Memory B cell (primary cell): Measurements from ENCODE around the gene OR8J3.
"Not testable (repeated sequence)": the region's sequence is repeated elsewhere in the genome, so short reads cannot be mapped to it uniquely, and the experiment has no call there.

ENCODE experiments used
- ATAC-seq: fragments of 150-1000 bp; cut with Tn5 transposase; 2 replicates; pipeline ENCODE4 v1.10.0; 2021; ENCODE audit warnings: low read depth, mild to moderate bottlenecking, moderate library complexity
- DNase-seq, 2 donors: peaks; one replicate each; pipeline ENCODE4 v3.0.0; 2022; ENCODE audit warnings: low spot score in 2 of 2
- H3K27ac Mint-ChIP-seq: one replicate; pipeline ENCODE4 v1.8.0; 2022; ENCODE audit warnings: mild to moderate bottlenecking, moderate library complexity, mixed read lengths
- H3K27me3 Mint-ChIP-seq: one replicate; pipeline ENCODE4 v1.8.0; 2022; ENCODE audit warnings: mixed read lengths
- H3K36me3 Mint-ChIP-seq: one replicate; pipeline ENCODE4 v1.8.0; 2022; ENCODE audit warnings: mild to moderate bottlenecking, mixed read lengths
- H3K4me1 Mint-ChIP-seq: one replicate; pipeline ENCODE4 v1.8.0; 2022; ENCODE audit warnings: mixed read lengths
- H3K4me3 Mint-ChIP-seq: one replicate; pipeline ENCODE4 v1.8.0; 2022; ENCODE audit warnings: mild to moderate bottlenecking, moderate library complexity, mixed read lengths
- H3K9me3 Mint-ChIP-seq: one replicate; pipeline ENCODE4 v1.8.0; 2022; ENCODE audit warnings: mixed read lengths

OR8J3 gene, protein sequence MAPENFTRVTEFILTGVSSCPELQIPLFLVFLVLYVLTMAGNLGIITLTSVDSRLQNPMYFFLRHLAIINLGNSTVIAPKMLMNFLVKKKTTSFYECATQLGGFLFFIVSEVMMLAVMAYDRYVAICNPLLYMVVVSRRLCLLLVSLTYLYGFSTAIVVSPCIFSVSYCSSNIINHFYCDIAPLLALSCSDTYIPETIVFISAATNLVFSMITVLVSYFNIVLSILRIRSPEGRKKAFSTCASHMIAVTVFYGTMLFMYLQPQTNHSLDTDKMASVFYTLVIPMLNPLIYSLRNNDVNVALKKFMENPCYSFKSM

DNA sequence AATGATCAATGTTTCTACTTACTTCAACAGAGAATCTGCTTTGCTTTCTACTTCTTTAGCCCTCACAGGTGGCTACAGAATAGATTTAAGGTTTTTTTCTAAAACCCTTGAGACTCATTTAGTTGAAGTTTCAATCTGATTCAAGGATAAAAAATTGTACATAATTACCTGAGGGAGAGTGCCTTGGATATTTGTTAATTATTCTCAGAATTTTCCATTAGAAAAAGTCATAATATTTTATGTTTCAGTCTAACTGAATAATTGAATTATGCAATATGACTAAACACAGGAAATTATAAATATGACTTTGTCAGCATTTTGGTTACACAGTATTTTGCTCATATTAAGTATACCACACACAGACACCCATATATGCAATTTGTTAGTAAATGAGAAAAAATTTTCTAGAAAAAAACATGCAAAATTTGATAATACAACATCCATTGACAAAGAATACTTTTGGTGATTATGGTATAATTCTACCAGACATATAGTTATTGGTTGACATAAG lies at the start of gene OR8J3:
TSS of gene OR8J3 (minus strand) at position 51 of the 511 bp plus-strand sequence. CDS start 2,483 bp downstream, outside the sequence.
- Mint-ChIP-seq H3K4me1 (no peaks in the 10 kb centered on the region), H3K9me3 (peaks cover 7% of the 10 kb centered on the region), H3K4me3 (no peak within 1 kb of the TSS), H3K27me3 (no peaks in the 10 kb centered on the region), H3K36me3 (no peaks in the 10 kb centered on the region), H3K27ac (no peak within 1 kb of the TSS)
- DNase-seq: no peak
- ATAC-seq: no peak

DNA sequence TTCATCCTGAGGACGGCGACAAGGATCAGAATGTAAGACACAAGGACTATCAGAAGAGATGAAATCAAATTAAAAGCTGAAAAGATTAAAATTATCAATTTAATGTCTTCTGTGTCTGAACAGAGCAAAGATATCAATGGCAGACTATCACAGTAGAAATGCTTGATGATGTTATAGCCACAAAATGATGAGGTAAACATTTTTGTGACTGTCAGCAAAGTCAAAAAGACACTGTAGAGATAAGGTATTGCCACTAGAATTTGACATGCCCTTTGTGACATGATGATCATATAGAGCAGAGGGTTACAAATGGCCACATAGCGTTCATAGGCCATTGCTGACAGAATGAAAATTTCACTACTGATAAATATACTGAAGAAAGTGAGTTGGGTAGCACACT lies 48.6 kb upstream of the OR8J3 start:
- H3K36me3 Mint-ChIP-seq: no peaks in the 10 kb centered on the region
- no peaks in the 10 kb centered on the region for H3K4me1 Mint-ChIP-seq
- H3K4me3 Mint-ChIP-seq: no peak overlapping the region
- no peaks in the 10 kb centered on the region for H3K27me3 Mint-ChIP-seq
- ATAC-seq: no peak
- no peak for DNase-seq
- peaks cover 5% of the 10 kb centered on the region for H3K9me3 Mint-ChIP-seq
- no peak overlapping the region for H3K27ac Mint-ChIP-seq

DNA sequence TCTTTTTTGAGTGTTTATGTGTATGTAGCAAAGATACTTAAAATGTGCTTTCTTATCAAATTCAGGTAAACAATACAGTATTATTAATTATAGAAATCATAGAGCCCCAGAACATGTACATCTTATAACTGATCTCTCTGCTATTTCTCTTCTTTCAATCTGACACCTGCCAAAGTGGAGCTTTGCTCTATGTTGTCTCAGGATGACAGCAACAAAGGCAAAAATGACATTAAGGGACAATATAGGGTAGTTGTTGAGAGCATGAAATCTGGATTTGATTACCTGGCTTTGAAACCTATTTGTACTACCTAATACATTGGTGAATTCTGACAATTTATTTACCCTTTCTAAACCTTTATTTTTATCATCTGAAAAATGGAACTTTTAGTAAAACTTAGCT lies 43.5 kb upstream of the OR8J3 start:
- H3K4me1 Mint-ChIP-seq: no peaks in the 10 kb centered on the region
- H3K4me3 Mint-ChIP-seq: no peak overlapping the region
- no peaks in the 10 kb centered on the region for H3K36me3 Mint-ChIP-seq
- ATAC-seq (no peak), DNase-seq (no peak)
- H3K27ac Mint-ChIP-seq: no peak overlapping the region
- peaks cover 14% of the 10 kb centered on the region for H3K9me3 Mint-ChIP-seq
- no peaks in the 10 kb centered on the region for H3K27me3 Mint-ChIP-seq

DNA sequence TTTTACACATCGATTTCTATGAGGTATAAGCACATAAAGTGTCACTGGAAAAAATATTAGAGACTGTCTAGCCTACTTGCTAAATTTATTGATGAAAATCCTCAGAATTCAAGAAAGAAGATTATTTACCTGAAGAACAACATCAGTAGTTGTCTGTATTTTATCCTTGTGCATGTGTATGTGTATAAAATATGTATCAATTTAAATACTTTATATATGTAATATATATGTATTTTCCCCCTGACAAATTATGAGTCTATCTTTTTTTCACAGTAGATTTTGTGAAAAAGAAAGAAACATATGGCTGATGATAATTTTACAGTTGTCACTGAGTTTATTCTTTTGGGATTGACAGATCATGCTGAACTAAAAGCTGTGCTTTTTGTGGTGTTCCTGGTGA lies 36.3 kb upstream of the OR8J3 start, which contains the start of gene OR5J2:
TSS of gene OR5J2 (plus strand) at position 301 of the 400 bp plus-strand sequence. CDS start at position 301, 0 bp downstream.
- no peak within 1 kb of the TSS for H3K4me3 Mint-ChIP-seq
- ATAC-seq (no peak), DNase-seq (no peak)
- no peaks in the 10 kb centered on the region for H3K36me3 Mint-ChIP-seq
- no peaks in the 10 kb centered on the region for H3K27me3 Mint-ChIP-seq
- no peak within 1 kb of the TSS for H3K27ac Mint-ChIP-seq
- H3K4me1 Mint-ChIP-seq: no peaks in the 10 kb centered on the region
- H3K9me3 Mint-ChIP-seq: peaks cover 8% of the 10 kb centered on the region

DNA sequence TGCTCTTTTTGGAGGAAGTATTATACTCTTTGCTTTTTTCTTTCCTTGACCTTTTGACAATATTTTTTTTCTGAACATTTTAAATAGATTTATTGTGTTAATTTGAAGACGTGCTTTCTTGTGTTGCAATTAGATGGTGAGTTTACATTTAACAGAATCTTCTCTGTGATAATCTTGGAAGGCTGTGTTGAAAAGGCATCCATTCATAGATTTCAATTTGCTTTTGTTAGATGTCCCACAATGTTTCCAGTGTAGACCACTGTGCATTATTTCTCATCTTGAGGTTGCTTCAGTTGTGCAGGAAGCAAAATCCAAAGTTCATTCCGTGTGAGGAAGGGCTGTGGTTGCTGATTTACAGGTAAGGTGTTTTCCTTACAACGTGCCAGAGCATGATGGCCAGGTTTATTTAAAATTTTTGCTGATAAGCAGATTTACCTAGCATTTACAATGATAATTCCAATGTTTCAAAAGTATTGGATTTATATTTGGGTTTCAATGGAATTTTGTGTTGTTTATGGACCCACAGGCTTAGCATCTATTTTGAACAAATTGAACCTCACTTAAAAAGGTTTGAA lies 32.3 kb upstream of the OR8J3 start:
- Mint-ChIP-seq H3K27ac (no peak overlapping the region), H3K9me3 (peaks cover 6% of the 10 kb centered on the region), H3K36me3 (no peaks in the 10 kb centered on the region), H3K27me3 (no peaks in the 10 kb centered on the region), H3K4me3 (no peak overlapping the region), H3K4me1 (no peaks in the 10 kb centered on the region)
- no peak for ATAC-seq
- no peak for DNase-seq

DNA sequence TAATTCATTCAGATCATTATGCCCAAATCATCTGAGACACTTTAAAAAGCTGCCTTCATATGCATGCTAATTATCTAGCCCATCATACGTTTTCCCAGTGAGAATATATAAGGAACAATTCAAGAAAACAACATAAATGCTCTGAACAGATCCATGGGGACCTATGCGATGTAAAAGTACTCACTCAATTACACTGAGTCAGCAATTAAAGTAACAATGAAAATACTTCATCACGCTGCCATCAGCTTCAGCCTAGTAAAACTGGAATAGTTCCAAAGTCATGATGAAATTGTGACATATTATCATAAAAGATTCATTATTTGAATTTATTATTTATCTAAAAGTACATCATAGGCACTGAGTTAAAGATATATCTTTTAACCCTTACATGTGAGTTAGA lies 23.8 kb upstream of the OR8J3 start:
- ATAC-seq (no peak), DNase-seq (no peak)
- Mint-ChIP-seq H3K9me3 (peaks cover 4% of the 10 kb centered on the region), H3K27ac (no peak overlapping the region), H3K27me3 (no peaks in the 10 kb centered on the region), H3K36me3 (no peaks in the 10 kb centered on the region), H3K4me1 (no peaks in the 10 kb centered on the region), H3K4me3 (no peak overlapping the region)

DNA sequence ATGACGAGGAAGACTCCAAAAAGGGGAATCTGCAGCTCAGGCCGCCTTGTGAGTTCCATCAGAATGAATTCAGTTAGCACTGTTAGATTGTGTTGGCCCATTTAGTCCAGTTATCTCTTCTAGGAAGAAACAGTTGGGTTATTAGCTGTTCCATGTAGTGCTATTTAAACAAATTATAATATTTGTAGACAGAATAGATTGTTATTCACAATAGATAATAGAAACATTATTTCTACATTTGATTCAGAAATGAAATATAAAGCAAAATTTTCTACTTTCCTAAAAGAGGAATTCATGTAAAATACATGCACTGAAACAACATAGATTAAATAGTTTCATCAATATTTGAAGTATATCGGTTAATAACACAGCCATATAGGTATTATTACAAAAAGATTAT lies 20.2 kb upstream of the OR8J3 start, which contains the start of gene OR8K5:
TSS of gene OR8K5 (minus strand) at position 101 of the 400 bp plus-strand sequence. CDS start at position 101, 0 bp downstream.
- no peak within 1 kb of the TSS for H3K27ac Mint-ChIP-seq
- H3K27me3 Mint-ChIP-seq: no peaks in the 10 kb centered on the region
- no peaks in the 10 kb centered on the region for H3K36me3 Mint-ChIP-seq
- ATAC-seq (no peak), DNase-seq (no peak)
- H3K4me3 Mint-ChIP-seq: no peak within 1 kb of the TSS
- H3K4me1 Mint-ChIP-seq: no peaks in the 10 kb centered on the region
- peaks cover 10% of the 10 kb centered on the region for H3K9me3 Mint-ChIP-seq

DNA sequence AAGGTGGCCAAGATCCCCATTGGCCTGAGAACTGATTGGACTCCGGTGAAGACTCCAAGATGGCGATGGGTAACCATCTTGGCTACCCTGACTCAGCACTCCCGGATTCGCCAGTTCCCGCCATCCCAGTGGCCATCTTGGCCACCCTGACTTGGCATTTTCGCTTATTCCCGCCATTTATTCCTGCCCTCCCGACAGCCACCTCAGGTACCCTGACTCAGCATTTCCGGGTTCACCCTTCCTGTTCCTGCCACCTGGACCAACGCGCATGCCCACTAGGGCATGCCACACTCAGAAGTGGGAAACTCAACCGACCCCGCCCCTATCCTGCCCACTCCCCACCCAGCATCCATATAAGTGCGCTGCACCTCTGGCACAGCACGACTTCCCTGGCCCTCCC lies 12.3 kb upstream of the OR8J3 start:
- Mint-ChIP-seq H3K27ac (no peak overlapping the region), H3K4me3 (no peak overlapping the region), H3K4me1 (no peaks in the 10 kb centered on the region), H3K27me3 (no peaks in the 10 kb centered on the region), H3K9me3 (peaks cover 11% of the 10 kb centered on the region), H3K36me3 (no peaks in the 10 kb centered on the region)
- no peak for DNase-seq
- ATAC-seq: no peak

DNA sequence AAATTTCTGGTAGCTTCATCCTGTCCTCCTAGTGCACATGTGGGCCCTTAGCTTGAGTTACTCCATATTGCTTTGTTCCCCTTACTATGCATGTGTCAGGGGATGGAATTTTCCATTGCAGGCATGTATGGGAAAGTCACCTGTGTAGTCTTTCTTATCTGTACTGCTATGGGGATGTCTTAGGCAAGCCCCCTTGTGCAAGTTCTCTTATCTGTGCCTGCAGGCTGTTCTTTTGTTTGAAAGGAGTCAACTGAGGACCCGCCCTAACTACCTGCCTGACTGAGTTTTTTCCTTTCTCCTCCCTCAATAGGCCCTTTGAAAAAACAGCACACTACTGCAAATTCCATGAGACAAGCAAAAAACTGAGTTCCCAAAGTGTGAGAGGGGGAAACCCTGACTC lies 11.4 kb upstream of the OR8J3 start:
- H3K9me3 Mint-ChIP-seq: peaks cover 6% of the 10 kb centered on the region

DNA sequence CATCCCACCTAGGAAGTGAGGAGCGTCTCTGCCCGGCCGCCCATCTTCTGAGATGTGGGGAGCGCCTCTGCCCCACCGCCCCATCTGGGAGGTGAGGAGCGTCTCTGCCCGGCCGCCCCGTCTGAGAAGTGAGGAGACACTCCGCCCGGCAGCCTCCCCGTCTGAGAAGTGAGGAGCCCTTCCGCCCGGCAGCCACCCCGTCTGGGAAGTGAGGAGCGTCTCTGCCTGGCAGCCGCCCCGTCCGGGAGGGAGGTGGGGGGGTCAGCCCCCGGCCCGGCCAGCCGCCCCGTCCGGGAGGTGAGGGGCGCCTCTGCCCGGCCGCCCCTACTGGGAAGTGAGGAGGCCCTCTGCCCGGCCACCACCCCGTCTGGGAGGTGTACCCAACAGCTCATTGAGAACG lies 3.7 kb upstream of the OR8J3 start:
- H3K4me1 Mint-ChIP-seq, H3K27me3 Mint-ChIP-seq, ATAC-seq, H3K27ac Mint-ChIP-seq, H3K36me3 Mint-ChIP-seq, DNase-seq, H3K4me3 Mint-ChIP-seq, H3K9me3 Mint-ChIP-seq: not testable (repeated sequence)

More for the DNA sequence above, 11.4 kb upstream of the OR8J3 start:
- DNase-seq (no peak), ATAC-seq (no peak)
- H3K27me3 Mint-ChIP-seq: no peaks in the 10 kb centered on the region
- H3K4me1 Mint-ChIP-seq: no peaks in the 10 kb centered on the region
- no peak overlapping the region for H3K27ac Mint-ChIP-seq
- H3K4me3 Mint-ChIP-seq: no peak overlapping the region
- no peaks in the 10 kb centered on the region for H3K36me3 Mint-ChIP-seq

DNA sequence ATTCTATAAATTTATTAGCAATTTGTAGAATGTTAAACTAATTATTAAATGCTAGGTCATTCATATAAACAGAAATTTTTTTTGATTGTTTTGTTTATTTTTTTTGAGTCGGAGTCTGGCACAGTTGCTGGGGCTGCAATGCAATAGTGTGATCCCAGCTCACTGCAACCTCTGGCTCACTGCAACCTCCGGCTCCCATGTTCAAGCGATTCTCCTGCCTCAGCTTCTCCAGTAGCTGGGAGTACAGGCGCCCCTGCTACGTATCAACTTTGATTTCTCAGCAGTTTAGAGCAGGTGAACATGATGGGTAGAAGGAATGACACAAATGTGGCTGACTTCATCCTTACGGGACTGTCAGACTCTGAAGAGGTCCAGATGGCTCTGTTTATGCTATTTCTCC lies 17.9 kb downstream of the OR8J3 start, which contains the start of gene OR8H3:
TSS of gene OR8H3 (plus strand) at position 301 of the 400 bp plus-strand sequence. CDS start at position 301, 0 bp downstream.
- H3K4me3 Mint-ChIP-seq: no peak within 1 kb of the TSS

DNA sequence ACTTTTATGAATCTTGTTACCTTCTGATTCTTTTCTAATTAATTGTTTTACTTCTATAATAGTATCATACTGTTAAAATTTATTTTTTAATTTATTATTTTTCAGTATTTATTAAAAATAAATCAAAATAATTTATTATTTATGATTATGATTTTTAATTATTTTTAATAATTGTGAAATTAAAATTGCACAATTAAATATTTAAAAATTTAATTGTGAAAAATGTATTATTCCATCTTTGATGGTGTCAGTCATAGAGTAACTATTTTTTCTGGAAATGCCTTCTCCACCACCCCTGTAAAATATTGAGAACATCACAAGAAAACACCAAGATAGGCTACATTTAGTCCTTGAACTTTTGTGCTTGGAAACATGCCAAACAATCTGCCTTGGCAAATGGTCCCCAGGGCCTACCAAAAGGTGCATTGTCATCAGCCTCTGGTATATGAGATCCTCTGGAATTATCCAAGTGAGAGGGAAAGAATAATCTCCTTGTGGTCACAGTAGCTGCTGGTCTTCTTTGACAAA lies 36.7 kb downstream of the OR8J3 start, which contains the start of gene OR8H2:
TSS of gene OR8H2 (plus strand) at position 478 of the 528 bp plus-strand sequence. CDS start 1,356 bp downstream, outside the sequence.
- H3K36me3 Mint-ChIP-seq: no peaks in the 10 kb centered on the region
- H3K4me3 Mint-ChIP-seq: no peak within 1 kb of the TSS
- ATAC-seq (no peak), DNase-seq (no peak)
- H3K27ac Mint-ChIP-seq: no peak within 1 kb of the TSS
- no peaks in the 10 kb centered on the region for H3K4me1 Mint-ChIP-seq
- peaks cover 9% of the 10 kb centered on the region for H3K9me3 Mint-ChIP-seq
- H3K27me3 Mint-ChIP-seq: no peaks in the 10 kb centered on the region

More for the DNA sequence above, 17.9 kb downstream of the OR8J3 start, which contains the start of gene OR8H3:
- ATAC-seq: no peak
- Mint-ChIP-seq H3K9me3 (peaks cover 12% of the 10 kb centered on the region), H3K27me3 (no peaks in the 10 kb centered on the region), H3K4me1 (no peaks in the 10 kb centered on the region), H3K36me3 (no peaks in the 10 kb centered on the region), H3K27ac (no peak within 1 kb of the TSS)
- DNase-seq: no peak

DNA sequence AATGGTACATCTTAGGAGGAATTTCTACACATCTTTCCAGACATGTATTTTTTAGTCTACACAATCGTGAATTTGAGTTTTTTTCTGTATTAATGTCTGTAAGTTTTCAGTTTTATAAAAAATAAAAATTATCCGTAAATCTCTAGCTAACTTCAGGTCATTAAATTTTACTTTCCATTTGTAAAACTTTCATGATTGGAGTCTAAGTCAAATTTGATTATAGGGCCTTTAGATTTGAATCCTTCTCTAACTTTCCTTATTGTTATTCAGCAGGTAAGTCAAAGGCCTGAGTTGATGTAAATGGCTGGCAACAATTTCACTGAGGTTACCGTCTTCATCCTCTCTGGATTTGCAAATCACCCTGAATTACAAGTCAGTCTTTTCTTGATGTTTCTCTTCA lies 47.0 kb downstream of the OR8J3 start, which contains the start of gene OR8I2:
TSS of gene OR8I2 (plus strand) at position 301 of the 400 bp plus-strand sequence. CDS start at position 301, 0 bp downstream.
- Mint-ChIP-seq H3K27ac (no peak within 1 kb of the TSS), H3K4me3 (no peak within 1 kb of the TSS), H3K4me1 (no peaks in the 10 kb centered on the region), H3K9me3 (peaks cover 8% of the 10 kb centered on the region), H3K36me3 (no peaks in the 10 kb centered on the region), H3K27me3 (no peaks in the 10 kb centered on the region)
- ATAC-seq (no peak), DNase-seq (no peak)

DNA sequence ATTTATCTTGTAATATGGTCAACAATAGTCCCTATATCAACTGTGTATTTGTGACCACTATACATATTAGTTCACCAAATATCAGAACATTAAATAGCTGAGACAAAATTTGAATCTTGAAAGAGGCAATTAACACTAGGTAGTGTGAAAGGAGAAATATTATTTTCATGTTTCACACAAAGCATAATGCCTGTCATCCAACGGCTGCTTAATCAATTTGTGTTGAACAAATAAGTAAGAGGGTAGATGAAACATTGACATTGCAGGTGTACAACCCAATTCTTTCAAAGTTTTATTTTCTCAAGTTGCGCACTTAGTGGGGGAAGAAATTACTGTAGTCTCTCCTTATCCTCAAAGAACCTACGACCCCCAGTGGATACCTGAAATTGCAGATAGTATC lies 50.3 kb downstream of the OR8J3 start:
- no peak overlapping the region for H3K27ac Mint-ChIP-seq
- H3K9me3 Mint-ChIP-seq: peaks cover 6% of the 10 kb centered on the region
- no peak overlapping the region for H3K4me3 Mint-ChIP-seq
- DNase-seq: no peak
- no peaks in the 10 kb centered on the region for H3K4me1 Mint-ChIP-seq
- H3K36me3 Mint-ChIP-seq: no peaks in the 10 kb centered on the region
- H3K27me3 Mint-ChIP-seq: no peaks in the 10 kb centered on the region
- ATAC-seq: no peak
